ENCODE results near the gene NDOR1.

- TF ChIP-seq EZH2phosphoT487 (conservative IDR thresholded peaks at IDR 0.05; ENCODE audit: low read length) (no peak), CTCF (IDR thresholded peaks at IDR 0.05; ENCODE audit: insufficient read depth, low read length, poor library complexity, severe bottlenecking) (no peak)
Measured at GRCh38 chr9:137234758-137235423, 29.4 kb downstream of the NDOR1 start.

Data from SU-DHL-6 (cell line).